Cortex of kidney (tissue), 1 donor: ENCODE data around the gene CALN1.
"Not testable (repeated sequence)": the region's sequence is repeated elsewhere in the genome, so short reads cannot be mapped to it uniquely, and the experiment has no call there.

Source experiments
- DNase-seq: peaks from one replicate; lab custom pipeline; 2025; lab: John Stamatoyannopoulos, UW

The CALN1 gene

GRCh38 chr7:71974611-71975010 lies 437.5 kb downstream of the CALN1 start:
- no peak for DNase-seq

- DNase-seq = no peak
These were observed 439.6 kb downstream of the CALN1 start for GRCh38 chr7:71972534-71972933.

GRCh38 chr7:71970725-71971124 lies 441.4 kb downstream of the CALN1 start:
- DNase-seq = no peak

- DNase-seq = no peak
These were observed 449.5 kb downstream of the CALN1 start for GRCh38 chr7:71962636-71963035.

- DNase-seq = no peak
These were observed 450.9 kb downstream of the CALN1 start for GRCh38 chr7:71961283-71961682.

GRCh38 chr7:71942115-71942514 lies 470.0 kb downstream of the CALN1 start:
- no peak for DNase-seq

- no peak for DNase-seq
These were observed 474.2 kb downstream of the CALN1 start for GRCh38 chr7:71937840-71938371.

- no peak for DNase-seq
These were observed 476.5 kb downstream of the CALN1 start for GRCh38 chr7:71935674-71936073.

- no peak for DNase-seq
These were observed 478.7 kb downstream of the CALN1 start for GRCh38 chr7:71933426-71933825.

- DNase-seq = no peak
These were observed 486.5 kb downstream of the CALN1 start for GRCh38 chr7:71925663-71926062.

GRCh38 chr7:71914204-71914603 lies 497.9 kb downstream of the CALN1 start:
- not testable (repeated sequence) for DNase-seq

GRCh38 chr7:71912476-71912875 lies 499.7 kb downstream of the CALN1 start:
- no peak for DNase-seq

GRCh38 chr7:71911051-71911450 lies 501.1 kb downstream of the CALN1 start:
- DNase-seq = no peak

- DNase-seq = no peak
These were observed 506.3 kb downstream of the CALN1 start for GRCh38 chr7:71905821-71906220.

GRCh38 chr7:71904484-71904883 lies 507.7 kb downstream of the CALN1 start:
- no peak for DNase-seq

- no peak for DNase-seq
These were observed 511.6 kb downstream of the CALN1 start for GRCh38 chr7:71900556-71900955.

- DNase-seq = no peak
These were observed 515.6 kb downstream of the CALN1 start for GRCh38 chr7:71896535-71896934.

- DNase-seq = no peak
These were observed 526.1 kb downstream of the CALN1 start for GRCh38 chr7:71886046-71886445.

GRCh38 chr7:71885487-71885886 lies 526.7 kb downstream of the CALN1 start:
- no peak for DNase-seq

GRCh38 chr7:71883415-71883814 lies 528.7 kb downstream of the CALN1 start:
- no peak for DNase-seq

- no peak for DNase-seq
These were observed 540.7 kb downstream of the CALN1 start for GRCh38 chr7:71871446-71871845.

GRCh38 chr7:71870812-71871211 lies 541.3 kb downstream of the CALN1 start:
- DNase-seq = no peak

GRCh38 chr7:71868797-71869196 lies 543.3 kb downstream of the CALN1 start:
- DNase-seq = no peak

GRCh38 chr7:71867626-71868025 lies 544.5 kb downstream of the CALN1 start:
- DNase-seq = no peak

- DNase-seq = no peak
These were observed 547.0 kb downstream of the CALN1 start for GRCh38 chr7:71865172-71865571.
